GM18858 (cell line): Measurements from ENCODE around the gene NANP.
"Not testable (repeated sequence)": the region's sequence is repeated elsewhere in the genome, so short reads cannot be mapped to it uniquely, and the experiment has no call there.

Source experiments
- ATAC-seq: cut with Tn5 transposase; IDR thresholded peaks from one replicate; pipeline ENCODE4 v1.9.1; 2021; ENCODE audit not compliant: unreplicated experiment

Gene NANP

DNA sequence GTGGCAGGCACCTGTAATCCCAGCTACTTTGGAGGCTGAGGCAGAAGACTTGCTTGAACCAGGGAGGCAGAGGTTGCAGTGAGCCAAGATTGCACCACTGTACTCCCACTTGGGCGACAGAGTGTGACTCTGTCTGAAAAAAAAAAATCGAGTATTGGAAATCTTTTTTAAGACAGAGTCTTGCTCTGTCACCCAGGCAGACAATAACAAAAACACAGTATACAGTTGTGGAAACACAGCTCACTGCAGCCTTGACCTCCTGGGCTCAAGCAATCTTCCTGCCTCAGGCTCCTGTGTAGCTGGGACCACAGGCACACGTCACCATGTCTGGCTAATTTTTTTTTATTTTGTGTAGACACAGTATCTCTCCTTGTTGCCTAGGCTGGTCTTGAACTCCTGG lies 15.0 kb downstream of the NANP start:
- ATAC-seq, result no peak

DNA sequence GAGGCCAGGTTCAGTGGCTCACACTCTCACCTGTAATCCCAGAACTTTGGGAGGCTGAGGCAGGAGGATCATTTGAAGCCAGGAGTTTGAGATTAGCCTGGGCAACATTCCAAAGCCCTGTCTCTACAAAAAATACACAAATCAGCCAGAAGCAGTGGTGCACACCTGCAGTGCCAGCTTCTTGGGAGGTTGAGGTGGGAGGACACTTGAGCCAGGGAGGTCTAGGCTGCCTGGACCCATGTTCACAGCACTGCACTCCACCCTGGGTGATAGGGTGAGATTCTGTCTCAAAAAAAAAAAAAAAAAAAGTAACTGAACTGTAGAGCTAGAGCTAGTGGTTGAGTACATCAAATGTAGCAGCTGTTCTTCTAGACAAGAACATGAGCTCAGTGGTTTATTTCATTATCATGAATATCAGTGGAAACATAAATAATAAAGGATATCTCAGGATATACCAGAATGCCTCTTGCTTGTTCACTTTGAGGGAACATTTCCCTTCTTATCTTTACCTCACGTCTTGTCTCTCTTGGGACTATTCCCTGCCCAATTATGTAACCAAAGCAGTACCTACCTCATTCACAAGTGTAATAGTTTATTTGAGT lies 17.6 kb downstream of the NANP start:
- no peak for ATAC-seq

DNA sequence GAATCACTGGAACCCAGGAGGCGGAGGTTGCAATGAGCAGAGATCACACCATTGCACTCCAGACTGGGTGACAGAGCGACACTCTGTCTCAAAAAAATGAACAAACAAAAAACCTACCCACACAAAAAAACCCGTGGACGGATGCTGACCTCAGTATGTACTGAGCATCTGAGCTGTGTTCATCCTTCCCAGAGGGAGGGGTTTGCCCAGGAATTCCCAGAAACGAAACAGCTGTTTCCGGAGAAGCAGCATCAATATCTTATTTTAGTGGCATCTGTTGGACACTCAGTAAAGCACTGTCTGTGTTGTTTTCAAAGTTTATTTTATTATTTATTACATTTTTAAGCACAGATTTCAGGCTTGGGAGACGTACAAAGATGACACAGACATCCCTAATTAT lies 18.7 kb downstream of the NANP start:
- ATAC-seq, result no peak

DNA sequence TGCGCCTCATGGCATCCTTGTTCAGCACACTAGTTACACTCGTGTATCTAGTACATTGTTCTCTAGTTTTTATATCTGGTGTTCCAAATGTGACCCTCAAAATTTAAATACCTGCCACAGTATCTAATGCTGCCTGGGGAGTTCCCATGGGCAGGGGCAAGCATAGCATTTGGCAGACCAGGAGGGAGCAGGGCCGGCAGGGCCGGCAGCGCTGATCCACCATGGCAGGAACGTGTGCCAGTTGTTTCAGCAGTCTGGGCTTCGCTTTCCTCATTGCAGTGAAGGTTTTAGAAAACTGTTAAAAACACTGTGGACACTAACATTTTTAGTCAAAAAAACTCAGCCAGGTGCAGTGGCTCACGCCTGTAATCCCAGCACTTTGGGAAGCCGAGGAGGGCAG lies 19.2 kb downstream of the NANP start:
- ATAC-seq, result no peak

DNA sequence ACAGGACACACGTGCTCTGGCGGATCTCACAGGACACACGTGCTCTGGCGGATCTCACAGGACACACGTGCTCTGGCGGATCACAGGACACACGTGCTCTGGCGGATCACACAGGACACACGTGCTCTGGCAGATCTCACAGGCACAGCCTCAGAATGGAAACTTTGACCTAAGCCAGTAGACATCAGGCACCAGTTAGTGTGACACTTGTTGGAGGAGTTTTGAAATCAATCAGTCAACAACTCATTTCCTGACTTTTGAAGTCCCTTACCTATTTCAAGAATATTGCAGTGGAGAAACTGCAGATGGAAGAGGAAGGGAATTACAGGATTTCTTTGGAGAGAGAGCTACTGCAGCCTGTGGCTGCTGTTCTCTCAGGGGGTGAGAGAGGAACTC lies 20.9 kb downstream of the NANP start:
- not testable (repeated sequence) for ATAC-seq

DNA sequence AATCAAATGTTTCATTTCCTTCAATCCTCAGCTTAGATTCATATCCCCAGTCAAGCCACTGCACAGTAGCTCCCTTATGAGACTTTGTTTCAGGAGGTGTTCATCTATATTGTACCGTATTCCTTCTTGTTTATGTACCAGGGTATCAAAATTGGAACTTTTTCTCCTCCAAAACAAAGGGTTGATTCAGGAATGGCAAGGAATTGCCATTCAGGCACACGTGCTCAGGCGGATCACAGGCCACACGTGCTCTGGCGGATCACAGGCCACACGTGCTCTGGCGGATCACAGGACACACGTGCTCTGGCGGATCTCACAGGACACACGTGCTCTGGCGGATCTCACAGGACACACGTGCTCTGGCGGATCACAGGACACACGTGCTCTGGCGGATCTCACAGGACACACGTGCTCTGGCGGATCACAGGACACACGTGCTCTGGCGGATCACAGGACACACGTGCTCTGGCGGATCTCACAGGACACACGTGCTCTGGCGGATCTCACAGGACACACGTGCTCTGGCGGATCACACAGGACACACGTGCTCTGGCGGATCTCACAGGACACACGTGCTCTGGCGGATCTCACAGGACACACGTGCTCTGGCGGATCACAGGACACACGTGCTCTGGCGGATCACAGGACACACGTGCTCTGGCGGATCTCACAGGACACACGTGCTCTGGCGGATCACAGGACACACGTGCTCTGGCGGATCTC lies 21.5 kb downstream of the NANP start:
- ATAC-seq, result not testable (repeated sequence)

GRCh38 chr20:25601659-25602058 lies 22.2 kb downstream of the NANP start:
- ATAC-seq, result no peak

GRCh38 chr20:25600632-25601031 lies 23.2 kb downstream of the NANP start:
- ATAC-seq, result no peak

GRCh38 chr20:25592135-25592852 lies 31.5 kb downstream of the NANP start:
- no peak for ATAC-seq

- not testable (repeated sequence) for ATAC-seq
Observed at GRCh38 chr20:25590778-25591177, 33.0 kb downstream of the NANP start.

DNA sequence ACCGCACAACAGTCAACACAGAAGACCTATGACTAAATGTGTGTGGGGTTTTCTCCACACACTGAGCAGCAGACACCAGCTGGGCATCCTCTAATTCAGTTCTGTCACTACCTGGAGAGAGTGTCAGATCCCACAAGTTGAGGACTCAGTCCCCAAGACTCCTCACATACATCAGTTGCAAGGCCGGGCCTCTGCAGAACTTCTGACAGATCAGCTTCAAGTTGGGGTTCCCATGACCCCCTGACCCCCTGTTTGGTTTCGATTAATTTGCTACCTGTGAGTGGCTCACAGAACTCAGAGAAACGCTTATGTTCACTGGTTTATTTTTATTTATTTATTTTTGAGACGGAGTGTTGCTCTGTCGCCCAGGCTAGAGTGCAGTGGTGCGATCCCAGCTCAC lies 35.3 kb downstream of the NANP start:
- no peak for ATAC-seq

DNA sequence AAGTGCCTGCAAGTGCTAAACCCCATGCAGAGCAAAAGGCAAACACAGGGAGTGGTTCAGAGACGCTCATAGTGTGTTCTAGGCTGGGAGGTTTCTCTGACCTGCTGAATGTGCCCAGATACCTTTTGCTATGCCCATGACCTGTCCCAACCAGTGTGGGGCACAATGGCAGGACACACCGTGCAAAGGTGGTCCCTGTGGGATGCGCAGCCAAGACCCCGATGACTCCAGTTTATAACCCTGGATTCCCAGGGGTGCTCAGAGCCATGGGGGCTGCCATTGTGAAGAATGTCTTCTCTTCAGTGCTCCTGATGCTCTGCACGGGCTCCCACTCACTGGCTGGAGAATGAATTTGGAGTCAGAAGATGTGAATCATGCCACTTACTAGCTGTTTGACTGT lies 36.3 kb downstream of the NANP start:
- ATAC-seq, result no peak

- ATAC-seq, result no peak
Observed at GRCh38 chr20:25586877-25587276, 36.9 kb downstream of the NANP start.

DNA sequence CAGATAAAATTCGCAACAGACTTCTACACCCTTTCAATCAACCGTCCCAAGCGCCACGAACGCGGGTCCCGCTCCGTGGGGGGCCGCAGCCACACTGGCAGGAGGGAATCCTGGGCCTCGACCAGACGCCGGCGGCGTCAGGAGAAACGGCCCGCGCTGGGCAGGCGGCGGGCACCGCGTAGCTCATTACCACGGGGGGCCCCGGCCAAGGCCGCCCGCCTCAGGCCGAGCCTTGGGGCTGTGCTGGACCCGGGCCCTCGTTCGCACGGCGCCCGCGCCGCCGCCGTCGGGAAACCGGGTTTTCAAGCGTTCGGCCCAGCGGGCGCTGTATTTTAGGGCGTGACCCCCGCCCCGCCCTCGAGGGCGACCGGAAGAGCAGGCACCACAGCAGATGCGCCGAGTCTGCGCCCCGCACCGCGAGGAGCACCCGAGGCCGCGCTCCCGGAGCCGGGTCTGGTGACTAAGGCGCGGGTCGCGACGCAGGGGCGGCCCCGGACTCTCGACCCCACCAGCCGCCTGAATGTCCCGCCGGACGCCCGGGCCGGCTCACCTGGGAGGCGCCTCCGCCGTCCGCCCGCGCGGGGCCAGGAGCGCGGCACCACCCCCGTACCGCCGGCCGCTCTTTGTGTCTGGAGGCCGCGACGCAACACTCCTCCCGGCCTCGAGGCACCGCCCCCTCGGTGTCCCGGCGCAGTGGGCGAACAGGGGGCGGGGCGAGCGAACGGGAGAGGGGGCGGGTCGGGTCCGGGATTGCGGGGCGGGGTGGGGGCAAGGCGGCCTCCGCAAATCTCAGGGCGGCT lies 38.7 kb downstream of the NANP start, which contains the start of gene NINL:
TSS of gene NINL (minus strand) at position 627 of the 800 bp plus-strand sequence. CDS start 58,944 bp downstream, outside the sequence.
- no peak for ATAC-seq

DNA sequence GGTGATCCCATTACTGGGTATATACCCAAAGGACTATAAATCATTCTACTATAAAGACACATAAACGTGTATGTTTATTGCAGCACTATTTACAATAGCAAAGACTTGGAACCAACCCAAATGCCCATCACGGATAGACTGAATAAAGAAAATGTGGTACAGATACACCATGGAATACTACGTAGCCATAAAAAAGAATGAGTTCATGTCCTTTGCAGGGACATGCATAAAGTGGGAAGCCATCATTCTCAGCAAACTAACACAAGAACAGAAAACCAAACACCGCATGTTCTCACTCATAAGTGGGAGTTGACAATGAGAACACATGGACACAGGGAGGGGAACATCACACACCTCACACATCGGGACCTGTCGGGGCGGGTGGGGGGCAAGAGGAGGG lies 40.2 kb downstream of the NANP start:
- not testable (repeated sequence) for ATAC-seq

GRCh38 chr20:25580711-25581110 lies 43.1 kb downstream of the NANP start:
- no peak for ATAC-seq

DNA sequence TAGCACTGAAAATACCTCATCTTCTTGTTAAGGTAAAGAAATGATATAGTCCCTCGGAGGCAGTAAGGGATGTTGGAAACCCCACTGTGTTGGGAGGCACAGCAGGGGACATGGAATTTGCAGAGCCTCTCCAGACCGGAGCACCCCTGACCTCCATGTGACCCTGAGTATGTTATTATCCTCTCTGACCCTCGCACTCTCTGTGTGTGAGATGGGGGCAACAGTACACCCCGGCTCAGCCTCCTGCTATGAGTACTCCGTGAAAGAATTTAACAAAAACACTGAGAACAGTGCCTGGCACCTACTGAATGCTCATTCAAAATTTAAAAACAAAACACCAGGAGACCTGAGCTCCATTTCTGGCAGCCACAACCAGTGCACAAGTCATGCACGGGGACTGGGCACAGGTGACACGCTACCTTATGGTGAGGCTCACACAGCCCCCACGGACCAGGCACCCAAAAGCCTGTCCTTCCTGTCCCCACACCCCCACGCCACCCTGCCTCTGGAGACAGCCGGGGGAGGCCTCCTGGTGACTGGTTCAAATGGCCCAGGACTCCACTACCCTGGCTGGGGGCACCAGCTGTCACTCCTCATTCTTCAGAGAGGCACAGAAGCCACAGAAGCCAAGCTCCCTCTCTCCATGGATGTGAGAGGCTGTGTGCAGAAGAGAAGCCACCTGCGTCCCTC lies 44.6 kb downstream of the NANP start:
- no peak for ATAC-seq

- ATAC-seq, result no peak
Observed at GRCh38 chr20:25576783-25577530, 46.9 kb downstream of the NANP start.

DNA sequence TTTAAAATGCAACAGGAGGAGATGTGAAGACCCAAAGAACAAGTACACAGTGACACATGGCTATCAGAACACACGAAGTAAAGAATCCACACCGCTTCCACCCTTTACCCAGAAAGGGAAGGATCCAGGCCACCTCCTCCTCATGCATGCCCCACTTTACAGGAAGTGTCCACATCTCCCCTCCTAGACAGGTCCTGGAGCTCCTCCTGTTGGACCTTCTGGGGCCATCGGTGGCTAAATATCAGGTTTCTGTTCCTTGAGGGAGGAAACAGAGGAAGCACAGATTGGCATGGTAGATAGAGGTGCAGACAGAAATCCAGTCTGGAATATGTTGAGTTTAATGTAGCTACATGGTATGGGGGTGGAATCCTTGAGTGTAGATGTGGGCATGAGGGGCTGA lies 49.4 kb downstream of the NANP start:
- no peak for ATAC-seq
